ENCODE data around the gene PLXNA1. TPM values are rescaled to one million over a fixed set of nuclear protein-coding genes. Genes with fewer than 3 reads are reported as not detected.

The PLXNA1 gene
- total and polyA plus RNA-seq, 4 donors: 0.92 to 8.3 (median 4.4) TPM

DNA sequence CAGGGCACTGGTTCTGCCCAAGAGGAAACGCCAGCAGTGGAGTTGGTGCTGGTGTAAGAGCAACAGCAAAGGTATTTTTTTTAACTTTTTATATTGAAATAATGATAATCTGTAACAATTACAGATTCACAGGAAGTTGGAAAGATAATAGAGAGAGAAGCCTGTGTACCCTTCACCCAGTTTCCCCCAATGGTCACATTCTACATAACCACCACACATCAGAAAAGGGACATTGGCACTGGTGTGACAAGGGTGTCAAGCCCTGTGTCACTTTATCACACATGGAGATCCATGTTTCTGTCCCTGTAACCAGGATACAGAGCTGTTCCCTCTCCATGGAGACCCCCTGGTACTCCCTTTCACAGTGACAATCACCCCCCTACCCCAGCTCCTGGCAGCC lies 9.1 kb upstream of the PLXNA1 start:
- TF ChIP-seq TAF1 (conservative IDR thresholded peaks at IDR 0.05) (no peak), RXRA (IDR thresholded peaks at IDR 0.05) (no peak), FOXA1 (IDR thresholded peaks at IDR 0.05) (no peak), NR2F2 (IDR thresholded peaks at IDR 0.05) (no peak), GABPA (IDR thresholded peaks at IDR 0.05 in 1 of 2, conservative IDR thresholded peaks at IDR 0.05 in 1 of 2) (no peak), SP1 (IDR thresholded peaks at IDR 0.05) (no peak)
- TF ChIP-seq, protein P1, sequence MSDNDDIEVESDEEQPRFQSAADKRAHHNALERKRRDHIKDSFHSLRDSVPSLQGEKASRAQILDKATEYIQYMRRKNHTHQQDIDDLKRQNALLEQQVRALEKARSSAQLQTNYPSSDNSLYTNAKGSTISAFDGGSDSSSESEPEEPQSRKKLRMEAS (IDR thresholded peaks at IDR 0.05): no peak
- TF ChIP-seq, protein P2, sequence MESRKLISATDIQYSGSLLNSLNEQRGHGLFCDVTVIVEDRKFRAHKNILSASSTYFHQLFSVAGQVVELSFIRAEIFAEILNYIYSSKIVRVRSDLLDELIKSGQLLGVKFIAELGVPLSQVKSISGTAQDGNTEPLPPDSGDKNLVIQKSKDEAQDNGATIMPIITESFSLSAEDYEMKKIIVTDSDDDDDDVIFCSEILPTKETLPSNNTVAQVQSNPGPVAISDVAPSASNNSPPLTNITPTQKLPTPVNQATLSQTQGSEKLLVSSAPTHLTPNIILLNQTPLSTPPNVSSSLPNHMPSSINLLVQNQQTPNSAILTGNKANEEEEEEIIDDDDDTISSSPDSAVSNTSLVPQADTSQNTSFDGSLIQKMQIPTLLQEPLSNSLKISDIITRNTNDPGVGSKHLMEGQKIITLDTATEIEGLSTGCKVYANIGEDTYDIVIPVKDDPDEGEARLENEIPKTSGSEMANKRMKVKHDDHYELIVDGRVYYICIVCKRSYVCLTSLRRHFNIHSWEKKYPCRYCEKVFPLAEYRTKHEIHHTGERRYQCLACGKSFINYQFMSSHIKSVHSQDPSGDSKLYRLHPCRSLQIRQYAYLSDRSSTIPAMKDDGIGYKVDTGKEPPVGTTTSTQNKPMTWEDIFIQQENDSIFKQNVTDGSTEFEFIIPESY (IDR thresholded peaks at IDR 0.05): no peak
- no peak overlapping the region for H3K27ac ChIP-seq (ENCODE audit: low read depth in 1 of 2, low read length in 2 of 2)
- no peak for DNase-seq (ENCODE audit: low spot score)
- 89% methylated on average over 1 of the region's 1 CpG for WGBS
- H3K9me3 ChIP-seq (ENCODE audit: control insufficient read depth in 4 of 4, low read length in 3 of 4): peaks cover 0 to 13% (median 4%) of the 10 kb centered on the region in 4 donors
- H3K4me3 ChIP-seq (ENCODE audit: low read depth in 1 of 3, low read length in 3 of 3): no peak overlapping the region
- H3K9ac ChIP-seq (ENCODE audit: low read depth in 1 of 2, low read length in 2 of 2): no peak overlapping the region
- H3K27me3 ChIP-seq (ENCODE audit: control insufficient read depth in 4 of 4, insufficient read depth in 4 of 4, low read length in 3 of 4): no peaks in the 10 kb centered on the region
- no peaks in the 10 kb centered on the region for H3K36me3 ChIP-seq (ENCODE audit: control insufficient read depth in 4 of 4, insufficient read depth in 3 of 4, low read depth in 1 of 4, low read length in 3 of 4)
- H3K4me1 ChIP-seq (ENCODE audit: control insufficient read depth in 4 of 4, insufficient read depth in 4 of 4, low read length in 3 of 4): no peaks in the 10 kb centered on the region

DNA sequence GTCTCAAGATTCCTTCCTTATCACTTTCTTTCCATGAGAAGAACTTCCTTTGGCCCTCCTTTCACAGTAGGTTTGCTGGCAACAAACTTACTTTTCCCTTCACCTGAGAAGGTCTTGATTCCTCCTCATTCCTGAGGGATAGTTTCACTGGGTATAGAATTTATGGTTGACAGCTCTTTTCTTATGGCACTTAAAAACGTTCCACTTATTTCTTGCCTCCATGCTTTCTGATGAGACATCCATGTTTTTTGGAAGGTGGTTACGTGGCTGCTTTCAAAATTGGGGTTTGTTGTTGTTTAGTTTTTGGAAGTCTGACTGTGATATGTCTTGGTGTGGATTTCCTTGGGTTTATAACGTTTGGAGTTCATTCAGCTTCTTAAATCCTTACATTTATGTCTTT lies 8.2 kb upstream of the PLXNA1 start:
- H3K4me1 ChIP-seq (ENCODE audit: control insufficient read depth in 4 of 4, insufficient read depth in 4 of 4, low read length in 3 of 4): no peaks in the 10 kb centered on the region
- no peaks in the 10 kb centered on the region for H3K36me3 ChIP-seq (ENCODE audit: control insufficient read depth in 4 of 4, insufficient read depth in 3 of 4, low read depth in 1 of 4, low read length in 3 of 4)
- H3K4me3 ChIP-seq (ENCODE audit: low read depth in 1 of 3, low read length in 3 of 3): no peak overlapping the region
- TF ChIP-seq, protein P2 (IDR thresholded peaks at IDR 0.05): no peak
- TF ChIP-seq HNF4A (conservative IDR thresholded peaks at IDR 0.05): no peak
- TF ChIP-seq, protein P3, sequence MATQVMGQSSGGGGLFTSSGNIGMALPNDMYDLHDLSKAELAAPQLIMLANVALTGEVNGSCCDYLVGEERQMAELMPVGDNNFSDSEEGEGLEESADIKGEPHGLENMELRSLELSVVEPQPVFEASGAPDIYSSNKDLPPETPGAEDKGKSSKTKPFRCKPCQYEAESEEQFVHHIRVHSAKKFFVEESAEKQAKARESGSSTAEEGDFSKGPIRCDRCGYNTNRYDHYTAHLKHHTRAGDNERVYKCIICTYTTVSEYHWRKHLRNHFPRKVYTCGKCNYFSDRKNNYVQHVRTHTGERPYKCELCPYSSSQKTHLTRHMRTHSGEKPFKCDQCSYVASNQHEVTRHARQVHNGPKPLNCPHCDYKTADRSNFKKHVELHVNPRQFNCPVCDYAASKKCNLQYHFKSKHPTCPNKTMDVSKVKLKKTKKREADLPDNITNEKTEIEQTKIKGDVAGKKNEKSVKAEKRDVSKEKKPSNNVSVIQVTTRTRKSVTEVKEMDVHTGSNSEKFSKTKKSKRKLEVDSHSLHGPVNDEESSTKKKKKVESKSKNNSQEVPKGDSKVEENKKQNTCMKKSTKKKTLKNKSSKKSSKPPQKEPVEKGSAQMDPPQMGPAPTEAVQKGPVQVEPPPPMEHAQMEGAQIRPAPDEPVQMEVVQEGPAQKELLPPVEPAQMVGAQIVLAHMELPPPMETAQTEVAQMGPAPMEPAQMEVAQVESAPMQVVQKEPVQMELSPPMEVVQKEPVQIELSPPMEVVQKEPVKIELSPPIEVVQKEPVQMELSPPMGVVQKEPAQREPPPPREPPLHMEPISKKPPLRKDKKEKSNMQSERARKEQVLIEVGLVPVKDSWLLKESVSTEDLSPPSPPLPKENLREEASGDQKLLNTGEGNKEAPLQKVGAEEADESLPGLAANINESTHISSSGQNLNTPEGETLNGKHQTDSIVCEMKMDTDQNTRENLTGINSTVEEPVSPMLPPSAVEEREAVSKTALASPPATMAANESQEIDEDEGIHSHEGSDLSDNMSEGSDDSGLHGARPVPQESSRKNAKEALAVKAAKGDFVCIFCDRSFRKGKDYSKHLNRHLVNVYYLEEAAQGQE (IDR thresholded peaks at IDR 0.05): no peak
- TF ChIP-seq, protein P4, sequence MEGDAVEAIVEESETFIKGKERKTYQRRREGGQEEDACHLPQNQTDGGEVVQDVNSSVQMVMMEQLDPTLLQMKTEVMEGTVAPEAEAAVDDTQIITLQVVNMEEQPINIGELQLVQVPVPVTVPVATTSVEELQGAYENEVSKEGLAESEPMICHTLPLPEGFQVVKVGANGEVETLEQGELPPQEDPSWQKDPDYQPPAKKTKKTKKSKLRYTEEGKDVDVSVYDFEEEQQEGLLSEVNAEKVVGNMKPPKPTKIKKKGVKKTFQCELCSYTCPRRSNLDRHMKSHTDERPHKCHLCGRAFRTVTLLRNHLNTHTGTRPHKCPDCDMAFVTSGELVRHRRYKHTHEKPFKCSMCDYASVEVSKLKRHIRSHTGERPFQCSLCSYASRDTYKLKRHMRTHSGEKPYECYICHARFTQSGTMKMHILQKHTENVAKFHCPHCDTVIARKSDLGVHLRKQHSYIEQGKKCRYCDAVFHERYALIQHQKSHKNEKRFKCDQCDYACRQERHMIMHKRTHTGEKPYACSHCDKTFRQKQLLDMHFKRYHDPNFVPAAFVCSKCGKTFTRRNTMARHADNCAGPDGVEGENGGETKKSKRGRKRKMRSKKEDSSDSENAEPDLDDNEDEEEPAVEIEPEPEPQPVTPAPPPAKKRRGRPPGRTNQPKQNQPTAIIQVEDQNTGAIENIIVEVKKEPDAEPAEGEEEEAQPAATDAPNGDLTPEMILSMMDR (IDR thresholded peaks at IDR 0.05; ENCODE audit: low read depth, low read length, missing input control): no peak
- TF ChIP-seq RAD21 (IDR thresholded peaks at IDR 0.05): no peak
- TF ChIP-seq JUND (IDR thresholded peaks at IDR 0.05): no peak
- no peak for TF ChIP-seq FOXA1 (IDR thresholded peaks at IDR 0.05)
- TF ChIP-seq TAF1 (conservative IDR thresholded peaks at IDR 0.05): no peak
- TF ChIP-seq SP1 (IDR thresholded peaks at IDR 0.05): no peak
- TF ChIP-seq EGR1 (IDR thresholded peaks at IDR 0.05; ENCODE audit: low read depth in 2 of 2): no peak
- H3K27ac ChIP-seq (ENCODE audit: low read depth in 1 of 2, low read length in 2 of 2): no peak overlapping the region
- H3K9ac ChIP-seq (ENCODE audit: low read depth in 1 of 2, low read length in 2 of 2): no peak overlapping the region
- H3K9me3 ChIP-seq (ENCODE audit: control insufficient read depth in 4 of 4, low read length in 3 of 4): peaks cover 0 to 13% (median 4%) of the 10 kb centered on the region in 4 donors
- DNase-seq (ENCODE audit: low spot score): no peak
- no peaks in the 10 kb centered on the region for H3K27me3 ChIP-seq (ENCODE audit: control insufficient read depth in 4 of 4, insufficient read depth in 4 of 4, low read length in 3 of 4)
- WGBS: 62% methylated on average over 3 of the region's 3 CpGs
